HFFc6 (cell line): ENCODE results near the gene EHD3. TPM values are rescaled to one million over a fixed set of nuclear protein-coding genes. Genes with fewer than 3 reads are reported as not detected.

Experiments used
- DNase-seq: peaks from one replicate; pipeline ENCODE4 v3.0.0-alpha.2; 2018
- H3K27ac Mint-ChIP-seq: 2 replicates; pipeline ENCODE4 v1.8.0; 2020; ENCODE audit warnings: mild to moderate bottlenecking, mixed read lengths
- H3K27me3 Mint-ChIP-seq: 2 replicates; pipeline ENCODE4 v1.8.0; 2021; ENCODE audit warnings: mild to moderate bottlenecking, moderate library complexity, mixed read lengths; ENCODE audit not compliant: insufficient read depth
- H3K36me3 Mint-ChIP-seq: 2 replicates; pipeline ENCODE4 v1.8.0; 2021; ENCODE audit warnings: low read depth, mixed read lengths
- H3K4me1 Mint-ChIP-seq: 2 replicates; pipeline ENCODE4 v1.8.0; 2020; ENCODE audit warnings: low read depth, mixed read lengths
- H3K4me3 Mint-ChIP-seq: 2 replicates; pipeline ENCODE4 v1.8.0; 2020; ENCODE audit warnings: mild to moderate bottlenecking, moderate library complexity, mixed read lengths
- H3K9me3 Mint-ChIP-seq: 2 replicates; pipeline ENCODE4 v1.8.0; 2020; ENCODE audit warnings: mild to moderate bottlenecking, mixed read lengths
- total RNA-seq, 6 experiments: library from RNA; stranded (reverse); fragmentation: NEBNext Ultra II Directional; extraction: Animal tissue kit (Norgen Biotek cat#: 25700); gene quantifications; 2 replicates in 1 of 6; 3 replicates in 5 of 6; pipeline ENCODE4 v1.2.3, GENCODE V29; 2021
- TF ChIP-seq, protein P1 (sequence below): fragments of 200-600 bp; sonication (generic); IDR thresholded peaks from 2 replicates; pipeline ENCODE4 v1.5.0; 2021; ENCODE audit warnings: antibody characterized with exemption, mild to moderate bottlenecking

The EHD3 gene
- total RNA-seq, 6 experiments from 2014 or later = 49.6 to 70.6 (median 62.0) TPM

DNA sequence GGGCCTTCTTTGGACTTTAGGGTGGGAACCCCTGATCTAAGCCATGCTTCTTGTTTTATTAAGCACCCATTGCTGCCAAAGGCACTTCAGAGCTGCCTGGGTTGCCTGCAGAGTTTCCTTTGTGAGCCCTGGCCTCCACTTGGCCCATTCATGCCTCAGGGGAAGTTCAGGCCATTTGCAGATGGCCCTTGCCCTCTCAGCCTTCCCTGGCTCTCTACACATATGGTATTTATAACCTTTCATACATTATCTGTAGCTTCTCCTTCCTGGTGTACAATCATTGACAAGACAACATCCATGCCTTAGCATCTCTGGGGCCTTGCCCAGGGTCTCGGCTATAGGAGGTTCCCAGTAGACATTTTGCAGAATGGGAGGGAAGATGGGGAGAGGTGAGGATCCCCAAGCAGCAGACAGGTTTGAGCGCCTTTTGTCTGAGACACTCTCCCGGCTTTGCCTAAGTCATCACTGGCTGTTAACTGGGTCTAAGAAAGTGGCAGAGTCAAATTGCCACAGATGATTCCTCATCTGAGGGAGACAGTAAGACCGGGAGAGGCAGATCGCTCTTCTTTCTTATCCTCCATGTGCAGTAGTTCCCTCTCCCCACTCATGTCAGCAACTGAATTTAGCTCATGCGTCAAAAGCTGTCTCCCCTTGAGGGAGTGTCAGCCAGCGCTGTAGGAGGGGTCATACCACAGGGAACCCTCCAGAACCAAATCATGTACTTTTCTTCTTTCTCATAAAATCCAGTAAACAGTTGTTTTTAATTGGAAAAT lies 2.7 kb downstream of the EHD3 start:
- peak overlapping the region; percentile 82 for H3K4me3 Mint-ChIP-seq
- peaks cover 71% of the 10 kb centered on the region for H3K4me1 Mint-ChIP-seq
- H3K36me3 Mint-ChIP-seq = 0 out of 2 replicates have a peak, but pooled peaks cover 4% of the 10 kb centered on the region
- TF ChIP-seq, protein P1, sequence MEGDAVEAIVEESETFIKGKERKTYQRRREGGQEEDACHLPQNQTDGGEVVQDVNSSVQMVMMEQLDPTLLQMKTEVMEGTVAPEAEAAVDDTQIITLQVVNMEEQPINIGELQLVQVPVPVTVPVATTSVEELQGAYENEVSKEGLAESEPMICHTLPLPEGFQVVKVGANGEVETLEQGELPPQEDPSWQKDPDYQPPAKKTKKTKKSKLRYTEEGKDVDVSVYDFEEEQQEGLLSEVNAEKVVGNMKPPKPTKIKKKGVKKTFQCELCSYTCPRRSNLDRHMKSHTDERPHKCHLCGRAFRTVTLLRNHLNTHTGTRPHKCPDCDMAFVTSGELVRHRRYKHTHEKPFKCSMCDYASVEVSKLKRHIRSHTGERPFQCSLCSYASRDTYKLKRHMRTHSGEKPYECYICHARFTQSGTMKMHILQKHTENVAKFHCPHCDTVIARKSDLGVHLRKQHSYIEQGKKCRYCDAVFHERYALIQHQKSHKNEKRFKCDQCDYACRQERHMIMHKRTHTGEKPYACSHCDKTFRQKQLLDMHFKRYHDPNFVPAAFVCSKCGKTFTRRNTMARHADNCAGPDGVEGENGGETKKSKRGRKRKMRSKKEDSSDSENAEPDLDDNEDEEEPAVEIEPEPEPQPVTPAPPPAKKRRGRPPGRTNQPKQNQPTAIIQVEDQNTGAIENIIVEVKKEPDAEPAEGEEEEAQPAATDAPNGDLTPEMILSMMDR = no peak
- H3K27ac Mint-ChIP-seq = no peak overlapping the region
- H3K9me3 Mint-ChIP-seq = no peaks in the 10 kb centered on the region
- DNase-seq = no peak
- peaks cover 2% of the 10 kb centered on the region; the same call in 1 of the 2 replicates for H3K27me3 Mint-ChIP-seq

GRCh38 chr2:31237348-31238017 lies 3.5 kb downstream of the EHD3 start:
- no peaks in the 10 kb centered on the region for H3K9me3 Mint-ChIP-seq
- peaks cover 9% of the 10 kb centered on the region; the same call in 1 of the 2 replicates for H3K36me3 Mint-ChIP-seq
- DNase-seq = no peak
- peaks cover 71% of the 10 kb centered on the region for H3K4me1 Mint-ChIP-seq
- H3K4me3 Mint-ChIP-seq = peak overlapping the region; percentile 78
- peak overlapping the region; percentile 89; the same call in 1 of the 2 replicates for H3K27ac Mint-ChIP-seq
- TF ChIP-seq, protein P1 = no peak
- peaks cover 2% of the 10 kb centered on the region; the same call in 1 of the 2 replicates for H3K27me3 Mint-ChIP-seq

- DNase-seq = peak; percentile 56
- H3K4me3 Mint-ChIP-seq = peak overlapping the region; percentile 78
- peaks cover 2% of the 10 kb centered on the region; the same call in 1 of the 2 replicates for H3K27me3 Mint-ChIP-seq
- H3K4me1 Mint-ChIP-seq = peaks cover 66% of the 10 kb centered on the region
- H3K36me3 Mint-ChIP-seq = peaks cover 9% of the 10 kb centered on the region; the same call in 1 of the 2 replicates
- peak overlapping the region; percentile 89 for H3K27ac Mint-ChIP-seq
- H3K9me3 Mint-ChIP-seq = no peaks in the 10 kb centered on the region
- TF ChIP-seq, protein P1 = no peak
These were observed 4.4 kb downstream of the EHD3 start for GRCh38 chr2:31238126-31238905.

DNA sequence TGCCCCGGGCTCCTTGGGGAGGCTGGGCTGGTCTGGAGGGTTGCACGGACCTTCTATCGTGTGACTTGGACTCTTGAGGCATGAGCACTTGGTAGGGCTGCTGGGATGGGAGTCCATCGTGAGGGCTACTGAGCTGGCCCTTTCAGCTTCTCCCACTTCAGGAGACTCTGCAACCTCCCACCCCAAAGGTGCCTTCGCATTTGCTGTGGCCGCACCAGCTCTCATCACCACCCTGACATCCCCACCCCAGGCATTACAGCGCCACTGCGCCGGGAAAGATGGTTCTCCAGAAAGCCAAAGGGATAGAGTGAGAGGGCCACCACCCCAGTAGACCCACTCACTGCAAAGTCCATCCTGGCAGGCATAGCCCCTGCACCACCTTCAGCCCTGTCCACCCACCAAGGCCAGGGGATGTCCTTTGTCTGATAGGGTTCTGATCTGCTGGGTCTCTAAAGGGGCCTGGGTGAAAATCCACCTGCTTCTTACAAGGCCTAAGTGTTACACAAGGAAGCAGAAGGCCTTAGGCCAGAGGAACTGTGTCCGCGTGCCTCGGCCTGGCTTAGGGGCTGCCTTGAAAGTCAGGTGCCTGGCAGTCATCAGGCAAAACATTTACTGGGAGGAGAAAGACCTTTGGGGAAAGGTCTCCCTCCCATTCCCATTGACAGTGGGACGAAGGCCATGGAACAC lies 5.1 kb downstream of the EHD3 start:
- DNase-seq = no peak
- TF ChIP-seq, protein P1 = no peak
- Mint-ChIP-seq H3K4me1 (peaks cover 62% of the 10 kb centered on the region), H3K27ac (peak overlapping the region; percentile 85), H3K4me3 (peak overlapping the region; percentile 66), H3K27me3 (peaks cover 2% of the 10 kb centered on the region; the same call in 1 of the 2 replicates), H3K36me3 (peaks cover 11% of the 10 kb centered on the region), H3K9me3 (no peaks in the 10 kb centered on the region)
